Stimulated activated naive CD4-positive, alpha-beta T cell (primary cell): ENCODE results near the gene RAD51.

ENCODE experiments used
- DNase-seq, 6 experiments: peaks; one replicate each; lab custom pipeline; 2025; lab: John Stamatoyannopoulos, UW

RAD51 gene

DNA sequence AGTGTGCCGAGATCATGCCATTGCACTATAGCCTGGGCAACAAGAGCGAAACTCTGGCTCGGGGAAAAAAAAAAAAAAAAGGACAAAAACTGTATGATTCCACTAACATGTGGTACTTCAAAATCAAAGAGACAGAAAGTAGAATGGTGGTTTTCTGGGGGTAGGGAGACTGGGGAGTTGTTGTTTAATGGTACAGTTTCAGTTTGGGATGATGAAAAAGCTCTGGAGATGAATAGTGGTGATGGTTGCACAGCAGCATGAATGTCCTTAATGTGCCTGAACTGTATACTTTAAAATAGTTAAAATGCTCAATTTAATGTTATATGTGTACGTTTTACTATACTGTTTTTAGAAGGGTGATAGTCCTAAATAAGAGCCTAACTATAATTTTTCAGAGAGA, 27.4 kb downstream of the RAD51 start:
- no peak for DNase-seq

GRCh38 chr15:40722934-40723333, 28.0 kb downstream of the RAD51 start:
- no peak for DNase-seq

DNA sequence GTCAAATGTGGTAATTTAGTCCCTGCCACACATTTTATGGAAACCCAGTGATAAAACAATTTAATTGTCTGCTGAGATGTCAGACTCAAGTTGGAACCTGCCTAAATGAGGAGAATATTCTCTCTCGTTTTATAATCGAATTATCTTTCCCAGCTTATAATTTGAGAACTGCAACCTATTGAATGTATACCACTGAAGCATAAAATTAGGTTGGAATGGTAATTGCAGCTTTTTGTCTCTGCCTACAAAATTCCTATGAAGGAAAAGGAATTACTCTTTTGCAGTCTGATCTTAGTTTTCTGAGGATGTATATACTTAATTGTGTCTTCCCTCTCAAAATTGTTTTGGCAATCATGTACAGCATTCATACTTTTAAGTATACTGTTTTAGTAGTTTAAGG, 28.9 kb downstream of the RAD51 start:
- DNase-seq, result no peak

GRCh38 chr15:40731034-40731433, 36.1 kb downstream of the RAD51 start:
- DNase-seq, result no peak

DNA sequence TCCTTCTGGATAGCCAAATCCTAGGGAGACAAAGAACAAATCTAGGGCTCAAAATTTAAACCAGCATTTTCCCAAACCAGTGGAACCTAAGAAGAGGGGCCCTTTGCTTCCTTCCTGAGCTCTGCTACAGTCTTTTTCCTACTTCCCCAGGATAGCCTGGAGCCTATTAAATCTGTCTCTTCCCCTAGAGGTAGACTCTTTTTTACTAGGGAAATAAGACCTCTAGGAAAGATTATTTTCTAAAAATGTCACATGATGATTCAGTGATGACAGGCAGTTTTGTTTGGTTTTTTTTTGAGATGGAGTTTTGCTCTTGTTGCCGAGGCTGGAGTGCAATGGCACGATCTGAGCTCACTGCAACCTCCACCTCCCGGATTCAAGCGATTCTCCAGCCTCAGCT, 41.6 kb downstream of the RAD51 start:
- DNase-seq, result no peak

DNA sequence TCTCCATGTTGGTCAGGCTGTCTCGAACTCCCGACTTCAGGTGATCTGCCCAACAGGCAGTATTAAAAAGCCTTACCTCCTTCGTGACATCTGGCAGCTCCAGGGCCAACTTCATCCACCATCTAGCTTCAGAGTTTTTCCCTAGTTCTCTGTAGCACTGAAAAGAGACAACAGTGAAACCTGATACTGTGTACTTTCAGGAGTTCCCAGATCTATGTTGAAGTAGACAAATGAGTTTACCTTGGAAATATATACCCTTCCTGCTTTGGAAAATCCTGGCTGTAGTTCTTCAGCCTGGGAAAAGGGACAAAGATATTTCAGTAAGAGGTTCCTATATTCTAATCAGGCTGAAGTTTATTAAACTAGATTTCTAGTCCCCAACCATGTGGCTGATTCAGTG, 42.1 kb downstream of the RAD51 start:
- no peak for DNase-seq

GRCh38 chr15:40739047-40739446, 44.1 kb downstream of the RAD51 start:
- no peak for DNase-seq

- DNase-seq, result no peak
Measured at GRCh38 chr15:40739854-40740253, 44.9 kb downstream of the RAD51 start.

GRCh38 chr15:40743485-40743901, 48.5 kb downstream of the RAD51 start:
- no peak for DNase-seq

GRCh38 chr15:40743921-40744814, 49.2 kb downstream of the RAD51 start:
- no peak for DNase-seq

GRCh38 chr15:40744815-40745152, 49.8 kb downstream of the RAD51 start:
- no peak for DNase-seq

- no peak for DNase-seq
Measured at GRCh38 chr15:40746916-40747418, 52.0 kb downstream of the RAD51 start.

- no peak for DNase-seq
Measured at GRCh38 chr15:40747685-40748631, 53.0 kb downstream of the RAD51 start.

DNA sequence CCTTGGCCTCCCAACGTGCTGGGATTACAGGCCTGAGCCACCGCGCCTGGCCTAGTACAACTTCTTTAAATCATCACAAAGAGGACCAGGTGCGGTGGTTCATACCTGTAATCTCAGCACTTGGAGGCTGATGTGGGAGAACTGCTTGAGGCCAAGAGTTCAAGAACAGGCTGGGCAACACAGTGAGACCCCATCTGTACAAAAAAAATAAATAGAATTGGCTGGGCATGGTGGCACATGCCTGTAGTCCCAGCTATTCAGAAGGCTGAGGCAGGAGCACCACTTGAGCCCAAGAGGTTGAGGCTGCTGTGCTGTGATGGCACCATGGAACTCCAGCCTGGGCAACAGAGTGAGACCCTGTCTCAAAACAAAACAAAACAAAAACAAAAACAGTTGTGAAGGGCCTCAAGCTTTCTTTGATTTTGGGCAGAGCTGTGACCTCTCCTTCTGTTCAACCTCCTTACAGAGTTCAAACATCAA, 54.2 kb downstream of the RAD51 start:
- DNase-seq, result no peak

- DNase-seq, result no peak
Measured at GRCh38 chr15:40750885-40751284, 55.9 kb downstream of the RAD51 start.

GRCh38 chr15:40751745-40752144, 56.8 kb downstream of the RAD51 start:
- no peak for DNase-seq

DNA sequence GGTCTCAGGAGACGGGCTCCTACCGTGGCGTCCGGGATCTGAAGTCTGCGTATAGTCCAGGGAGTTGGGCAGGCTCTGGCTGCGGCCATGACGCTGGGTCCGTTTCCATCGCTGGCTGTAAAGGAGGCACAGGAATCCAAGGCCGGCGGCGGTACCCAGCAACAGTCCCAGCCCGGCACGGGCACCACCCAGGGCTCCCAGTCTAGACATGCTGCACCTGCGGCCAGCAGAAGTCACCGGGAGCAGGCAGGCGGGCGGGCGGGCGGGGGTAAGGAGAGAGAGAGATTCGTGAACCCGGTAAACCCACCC, 59.6 kb downstream of the RAD51 start:
- no peak for DNase-seq

- peak; percentile 87 to 94 (median 90) for DNase-seq
Measured at GRCh38 chr15:40754883-40755811, 60.2 kb downstream of the RAD51 start, which contains the start of gene RMDN3. RMDN3 (minus strand) TSS chr15:40755254; CDS start chr15:40754783, 471 bp downstream.

GRCh38 chr15:40755812-40756208, 60.8 kb downstream of the RAD51 start:
- no peak for DNase-seq

DNA sequence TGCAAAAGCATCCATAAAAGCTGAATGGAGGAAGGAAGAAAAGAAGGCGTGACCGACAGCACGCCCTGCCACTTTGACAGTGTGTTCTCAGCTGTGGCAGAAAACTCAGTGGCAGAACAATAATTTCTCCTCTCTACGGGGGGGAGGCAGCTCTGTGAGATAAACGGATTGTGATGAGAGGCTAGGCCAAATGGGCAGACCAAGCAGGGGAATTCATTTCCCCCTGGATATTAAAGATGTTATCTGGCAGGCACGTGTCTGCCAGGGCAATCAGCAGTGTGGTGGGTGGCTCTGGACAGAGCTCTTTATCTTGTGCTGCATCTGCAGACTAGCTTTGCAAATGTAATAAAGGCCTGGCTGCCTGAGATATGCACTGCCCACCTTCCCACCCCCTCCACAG, 62.0 kb downstream of the RAD51 start:
- DNase-seq, result no peak

- DNase-seq, result no peak
Measured at GRCh38 chr15:40759961-40760360, 65.0 kb downstream of the RAD51 start.
